Transverse colon (tissue), 4 donors: Measurements from ENCODE around the gene KCNJ5. TPM values are rescaled to one million over a fixed set of nuclear protein-coding genes. Genes with fewer than 3 reads are reported as not detected.
A peak's percentile ranks its signal among the peaks of the same experiment; 100 is the strongest.

Experiments
- DNase-seq: peaks from one replicate; pipeline ENCODE4 v3.0.0-alpha.2; 2019
- H3K27ac ChIP-seq, 4 donors: fragments of 200-600 bp; sonication (generic); 2 replicates each; pipeline ENCODE4 v1.5.1; 2016 to 2018; ENCODE audit warnings: inconsistent platforms in 4 of 4
- H3K27me3 ChIP-seq: fragments of 200-600 bp; sonication (generic); 2 replicates; pipeline ENCODE4 v1.5.1; 2017; ENCODE audit warnings: inconsistent platforms
- H3K36me3 ChIP-seq, 4 donors: fragments of 200-600 bp; sonication (generic); 2 replicates each; pipeline ENCODE4 v1.5.1; 2017 to 2019; ENCODE audit warnings: inconsistent platforms in 4 of 4
- H3K4me1 ChIP-seq, 4 donors: fragments of 200-600 bp; sonication (generic); 2 replicates each; pipeline ENCODE4 v1.5.1; 2017 to 2020; ENCODE audit warnings: inconsistent platforms in 4 of 4
- H3K4me3 ChIP-seq, 4 donors: fragments of 200-600 bp; sonication (generic); 1 replicate in 1 of 4; 2 replicates in 3 of 4; pipeline versions ENCODE4 v1.5.1 to v1.6.1; 2017 to 2019; ENCODE audit warnings: inconsistent platforms in 4 of 4
- H3K9me3 ChIP-seq, 2 donors: fragments of 200-600 bp; sonication (generic); 2 replicates each; pipeline ENCODE4 v1.5.1; 2017 to 2019; ENCODE audit warnings: inconsistent platforms in 2 of 2
- CTCF ChIP-seq, 5 experiments: fragments of 200-600 bp in 3 of 5; fragments of 450-650 bp in 2 of 5; sonication (generic) in 3 of 5; IDR thresholded peaks; 1 replicate in 2 of 5; 2 replicates in 3 of 5; pipeline ENCODE4 v1.5.1; 2016 to 2017; ENCODE audit warnings: antibody characterized with exemption in 5 of 5, inconsistent platforms in 3 of 5, mild to moderate bottlenecking in 2 of 5, moderate library complexity in 1 of 5
- EP300 ChIP-seq: sonication (generic); formaldehyde crosslinking; IDR thresholded peaks from one replicate; pipeline ENCODE4 v1.6.1; 2017; ENCODE audit warnings: antibody characterized with exemption, low read depth
- POLR2A ChIP-seq: fragments of 450-650 bp; IDR thresholded peaks from one replicate; pipeline ENCODE4 v1.6.1; 2016; ENCODE audit warnings: antibody characterized with exemption, mild to moderate bottlenecking, moderate library complexity
- POLR2AphosphoS5 ChIP-seq, 3 donors: sonication (generic); formaldehyde crosslinking; IDR thresholded peaks; one replicate each; pipeline ENCODE4 v1.6.1; 2016; ENCODE audit warnings: antibody characterized with exemption in 3 of 3
- WGBS, 2 donors: methylation state at CpG; one replicate each; pipeline ENCODE4 v1.1.5; 2018; ENCODE audit warnings: low coverage in 1 of 2; 5-methylcytosine and 5-hydroxymethylcytosine counted together
- in situ Hi-C, 4 donors: fragments of 200-750 bp; cut with MboI; loops; one replicate each; pipeline versions ENCODE4 v1.15.0 to v1.15.1; 2017; ENCODE audit warnings: low sequenced_read_pairs in 3 of 4, low pct_ligation_motif_present in 1 of 4, low pct_unique_long_range_greater_than_20kb in 1 of 4
- intact Hi-C: fragments of 100-400 bp; cut with DNase I; formaldehyde crosslinking; loops from one replicate; pipeline ENCODE4 v1.15.1; 2023; ENCODE audit warnings: low total_unique reads
- total RNA-seq, 4 donors: library from RNA; depleted of rRNA; stranded (reverse); fragments of >200 nt; gene quantifications; one replicate each; pipeline ENCODE4 v1.1.0, GENCODE V29; 2016

Gene KCNJ5
- total RNA-seq, 4 donors from 2014 or later: 0.14 to 17.1 (median 7.4) TPM

DNA sequence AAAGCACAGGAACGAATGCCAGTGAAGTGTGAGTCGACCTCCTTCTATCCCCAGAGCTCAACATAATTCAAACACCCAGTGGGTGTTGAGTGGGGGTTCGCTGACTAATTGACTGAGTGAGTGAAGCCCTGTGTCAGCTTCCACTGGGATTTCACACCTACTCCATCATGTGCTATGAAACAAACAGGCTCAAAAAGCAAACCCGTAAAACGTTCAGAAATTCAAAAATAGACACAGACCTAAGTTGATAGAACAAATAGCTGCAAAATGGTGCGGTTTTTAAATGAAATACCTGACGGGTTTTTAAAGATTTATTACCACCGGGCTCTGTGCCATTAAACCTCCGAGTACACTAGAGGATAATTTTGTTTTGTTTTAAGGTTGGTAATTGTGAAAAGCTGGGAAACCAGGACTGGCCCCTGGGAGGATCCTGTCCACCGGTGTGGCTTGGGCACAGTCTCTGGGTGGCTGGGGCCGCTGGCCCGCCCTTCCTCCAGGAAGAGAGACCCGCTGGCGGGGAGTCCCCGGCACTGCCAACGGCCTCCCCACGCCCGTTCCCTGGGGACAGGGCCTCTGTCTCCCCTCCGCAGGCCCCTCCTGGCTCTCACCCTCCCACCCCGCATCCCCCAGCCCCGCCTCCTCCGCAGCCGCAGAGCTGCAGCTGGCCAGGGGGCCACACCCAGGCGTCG lies 13.6 kb downstream of the KCNJ5 start:
- no peaks in the 10 kb centered on the region for H3K9me3 ChIP-seq
- peak overlapping the region; percentile 53 to 68 (median 62) for H3K27ac ChIP-seq
- peak overlapping the region; percentile 45 to 71 (median 48) for H3K4me3 ChIP-seq
- 10 to 12% methylated on average over 6 to 18 of the region's 25 CpGs for WGBS, 2 donors
- H3K36me3 ChIP-seq: no peaks in the 10 kb centered on the region
- peaks cover 5% of the 10 kb centered on the region for H3K27me3 ChIP-seq
- peaks cover 3 to 21% (median 16%) of the 10 kb centered on the region in 4 donors for H3K4me1 ChIP-seq
- in situ Hi-C loops (no loop called here), intact Hi-C loops (no loop called here)
- DNase-seq: peak; percentile 55
- TF ChIP-seq POLR2AphosphoS5 (IDR thresholded peaks at IDR 0.05): no peak
- TF ChIP-seq CTCF (IDR thresholded peaks at IDR 0.05): no peak
- TF ChIP-seq EP300: no peak
- no peak for TF ChIP-seq POLR2A

DNA sequence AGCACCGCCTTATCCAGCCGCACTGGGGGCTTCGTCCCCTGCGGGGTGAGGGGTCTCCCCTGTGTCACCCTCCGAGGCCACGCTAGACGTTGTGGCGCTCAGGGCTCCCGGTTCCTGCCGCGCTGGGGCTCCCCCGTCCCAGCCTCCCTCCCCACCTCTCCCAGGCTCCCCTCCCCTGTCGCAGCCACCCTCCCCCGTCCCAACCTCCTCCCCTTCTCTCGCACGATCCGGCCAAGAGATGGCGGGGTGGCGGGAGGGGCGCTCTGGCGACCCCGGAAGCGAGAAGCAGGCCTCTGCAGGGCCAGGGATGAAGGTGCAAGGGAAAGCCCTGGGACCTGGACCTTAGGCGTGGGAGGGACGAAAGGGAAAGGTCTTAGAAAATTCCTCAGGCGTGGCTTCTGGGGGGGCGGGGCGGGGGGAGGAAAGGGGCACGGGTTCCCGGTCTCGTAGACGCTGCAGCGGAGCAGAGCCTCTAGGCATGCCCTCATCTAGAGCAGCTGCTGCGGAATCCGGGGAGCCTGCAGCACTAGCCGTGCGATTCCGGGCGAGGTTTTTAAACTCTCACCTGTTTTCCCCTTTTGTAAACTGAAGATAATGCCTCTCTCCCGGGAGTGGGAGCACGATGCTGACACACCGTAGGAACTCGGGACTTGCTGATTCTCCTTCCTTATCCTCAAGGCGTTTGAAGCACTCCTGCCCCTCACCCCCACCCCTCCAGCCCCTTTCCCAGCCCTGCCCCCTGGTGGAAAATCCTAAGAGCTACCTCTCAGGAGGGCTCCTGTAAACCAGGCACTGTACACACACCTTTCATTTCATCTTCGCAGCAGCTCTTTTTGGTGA lies 14.4 kb downstream of the KCNJ5 start:
- Histone ChIP-seq H3K27ac (peak overlapping the region; percentile 53 to 68 (median 62)), H3K4me3 (peak overlapping the region; percentile 45 to 71 (median 48)), H3K36me3 (no peaks in the 10 kb centered on the region), H3K4me1 (peaks cover 3 to 21% (median 16%) of the 10 kb centered on the region in 4 donors), H3K9me3 (no peaks in the 10 kb centered on the region), H3K27me3 (peaks cover 5% of the 10 kb centered on the region)
- 1 to 60% methylated on average over 1 to 27 of the region's 45 CpGs for WGBS, 2 donors
- no peak for TF ChIP-seq POLR2AphosphoS5 (IDR thresholded peaks at IDR 0.05)
- peak in 4 of 5 experiments; percentile 24 to 53 (median 50) for TF ChIP-seq CTCF (IDR thresholded peaks at IDR 0.05)
- intact Hi-C loops (no loop called here), in situ Hi-C loops (no loop called here)
- DNase-seq: peak; percentile 43

DNA sequence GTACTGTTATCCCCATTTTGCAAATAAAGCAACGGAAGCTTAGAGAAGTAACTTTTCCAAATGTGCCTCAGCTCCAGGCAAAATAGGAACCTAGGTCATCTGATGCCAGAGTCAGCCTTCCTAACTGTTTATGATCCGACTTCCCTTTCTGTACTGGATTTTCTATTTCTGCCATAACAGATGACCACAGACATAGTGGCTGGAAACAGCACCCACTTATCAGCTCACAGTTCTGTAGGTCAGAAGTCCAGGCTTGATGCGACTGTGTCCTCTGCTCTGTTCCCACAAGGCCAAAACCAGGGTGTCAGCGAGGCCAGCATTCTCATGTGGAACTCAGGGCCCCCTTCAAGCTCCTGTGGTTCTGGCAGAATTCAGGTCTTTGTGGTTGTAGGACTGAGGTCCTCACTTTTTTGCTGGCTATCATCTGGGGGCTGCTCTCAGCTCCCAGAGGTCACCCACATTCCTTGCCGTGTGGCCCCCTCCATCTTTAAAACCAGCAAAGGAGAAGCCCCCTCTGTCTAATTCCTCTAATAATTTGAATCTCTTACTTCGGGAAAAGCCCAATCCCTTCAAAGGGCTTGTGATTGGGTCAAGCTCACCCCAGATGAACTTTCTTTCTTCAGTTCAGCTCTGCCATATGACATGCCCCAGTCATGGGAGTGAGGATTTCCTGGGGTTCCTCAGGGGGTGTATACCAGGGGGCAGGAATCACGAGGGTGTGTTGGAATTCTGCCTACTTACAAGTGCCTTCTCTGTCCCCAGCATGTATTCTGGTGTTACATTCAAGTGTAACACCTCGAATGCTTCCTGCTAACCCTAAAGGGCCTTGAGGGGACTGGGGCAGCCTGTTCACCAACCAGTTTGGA lies 15.3 kb downstream of the KCNJ5 start:
- no peak for TF ChIP-seq EP300
- H3K4me1 ChIP-seq: peaks cover 3 to 21% (median 16%) of the 10 kb centered on the region in 4 donors
- DNase-seq: no peak
- no peaks in the 10 kb centered on the region for H3K9me3 ChIP-seq
- in situ Hi-C loops: no loop called here
- H3K27me3 ChIP-seq: peaks cover 5% of the 10 kb centered on the region
- no peaks in the 10 kb centered on the region for H3K36me3 ChIP-seq
- H3K4me3 ChIP-seq: peak overlapping the region in 1 of 4 donors; percentile 71
- H3K27ac ChIP-seq: peak overlapping the region in 3 of 4 donors; percentile 59 to 68 (median 64)
- intact Hi-C loops: no loop called here
- WGBS, 2 donors: 63 to 72% methylated on average over 2 to 8 of the region's 8 CpGs

- TF ChIP-seq POLR2A (no peak), EP300 (no peak), CTCF (IDR thresholded peaks at IDR 0.05) (no peak), POLR2AphosphoS5 (IDR thresholded peaks at IDR 0.05) (no peak)
- WGBS, 2 donors: 78 to 84% methylated on average over 4 of the region's 4 CpGs
- H3K4me1 ChIP-seq: peaks cover 3 to 21% (median 16%) of the 10 kb centered on the region in 4 donors
- no peaks in the 10 kb centered on the region for H3K9me3 ChIP-seq
- in situ Hi-C loops (no loop called here), intact Hi-C loops (no loop called here)
- H3K4me3 ChIP-seq: no peak overlapping the region
- peaks cover 5% of the 10 kb centered on the region for H3K27me3 ChIP-seq
- H3K36me3 ChIP-seq: no peaks in the 10 kb centered on the region
- H3K27ac ChIP-seq: peak overlapping the region in 1 of 4 donors; percentile 19
- DNase-seq: no peak
Measured at GRCh38 chr11:128907585-128907984, 16.4 kb downstream of the KCNJ5 start.
